ENCODE results near the gene MAMSTR. TPM values are rescaled to one million over a fixed set of nuclear protein-coding genes. Genes with fewer than 3 reads are reported as not detected.
"Not testable (repeated sequence)": the region's sequence is repeated elsewhere in the genome, so short reads cannot be mapped to it uniquely, and the experiment has no call there.

Gene MAMSTR
- total RNA-seq, 1 donor from 2014 or later, result 0.32 TPM

GRCh38 chr19:48702701-48703100 is 16.8 kb downstream of the MAMSTR start:
- no peak for DNase-seq (ENCODE audit: low spot score in 2 of 2)
- no peak for TF ChIP-seq CTCF (IDR thresholded peaks at IDR 0.05)
- H3K27ac ChIP-seq, result no peak overlapping the region
- no peaks in the 10 kb centered on the region for H3K9me3 ChIP-seq
- intact Hi-C loops (cut with DNase I), result no loop called here
- H3K4me3 ChIP-seq, result no peak overlapping the region
- H3K27me3 ChIP-seq, result no peaks in the 10 kb centered on the region
- no peaks in the 10 kb centered on the region for H3K4me1 ChIP-seq
- peaks cover 4 to 8% of the 10 kb centered on the region in 2 donors for H3K36me3 ChIP-seq

DNA sequence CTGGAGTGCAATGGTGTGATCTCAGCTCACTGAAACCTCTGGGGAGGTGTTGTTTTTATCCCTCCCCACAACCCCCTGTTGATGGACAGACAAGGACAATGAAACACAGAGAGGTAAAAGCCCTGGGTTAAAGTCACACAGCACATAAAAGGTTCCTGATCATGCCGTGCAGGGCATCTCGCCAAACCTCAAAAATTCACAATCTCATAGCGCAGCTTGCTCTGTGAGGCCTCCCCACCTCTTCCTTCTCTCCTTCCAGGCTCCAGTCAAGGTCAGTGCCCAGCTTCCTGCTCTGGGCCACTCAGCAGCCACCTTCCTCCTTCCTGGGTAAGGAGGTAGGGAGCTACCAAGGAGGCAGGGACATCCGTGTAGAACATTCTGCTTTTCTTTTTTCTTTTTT is 21.5 kb downstream of the MAMSTR start:
- DNase-seq (ENCODE audit: low spot score in 2 of 2), result no peak
- TF ChIP-seq CTCF (IDR thresholded peaks at IDR 0.05), result no peak
- Histone ChIP-seq H3K4me1 (no peaks in the 10 kb centered on the region), H3K36me3 (peaks cover 4% of the 10 kb centered on the region in 2 donors), H3K27ac (no peak overlapping the region), H3K4me3 (no peak overlapping the region), H3K9me3 (no peaks in the 10 kb centered on the region), H3K27me3 (no peaks in the 10 kb centered on the region)
- intact Hi-C loops (cut with DNase I), result no loop called here

DNA sequence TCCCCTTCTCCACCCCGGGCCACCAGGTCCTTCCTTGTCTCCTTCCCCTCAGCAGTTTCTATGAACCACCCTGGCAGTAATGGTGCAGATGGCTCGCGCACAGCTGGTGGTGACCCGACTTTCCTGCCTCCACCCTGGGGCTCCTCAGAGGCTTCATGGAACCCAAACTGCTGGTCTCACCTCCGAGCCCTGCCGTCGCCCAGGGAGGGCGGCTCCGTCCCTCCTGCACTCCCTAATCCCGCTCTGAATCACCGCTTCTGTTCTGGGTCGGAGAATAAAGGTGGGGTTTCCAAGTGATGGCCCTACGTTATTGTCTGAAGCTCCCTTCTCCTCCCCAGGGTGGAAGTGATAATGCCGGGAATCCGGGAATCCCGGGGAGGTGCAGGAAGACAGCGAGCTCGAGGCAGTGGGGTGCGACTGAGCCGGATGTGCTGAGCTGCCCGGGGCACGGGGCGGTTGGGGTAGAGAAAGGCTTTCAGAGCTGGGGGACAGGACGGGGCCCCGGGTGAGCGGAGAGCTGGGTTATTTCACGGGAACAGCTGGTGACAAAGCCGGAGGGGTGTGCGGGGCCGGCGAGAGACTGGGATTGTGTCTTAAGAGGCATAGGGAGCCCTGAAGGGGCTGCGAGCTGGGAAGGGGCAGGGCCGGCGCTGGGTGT is 23.0 kb downstream of the MAMSTR start:
- Histone ChIP-seq H3K27ac (no peak overlapping the region), H3K36me3 (peaks cover 3 to 4% of the 10 kb centered on the region in 2 donors), H3K4me1 (no peaks in the 10 kb centered on the region), H3K27me3 (no peaks in the 10 kb centered on the region), H3K4me3 (peak overlapping the region in 1 of 2 donors; percentile 21), H3K9me3 (no peaks in the 10 kb centered on the region)
- no peak for DNase-seq (ENCODE audit: low spot score in 2 of 2)
- intact Hi-C loops (cut with DNase I), result no loop called here
- no peak for TF ChIP-seq CTCF (IDR thresholded peaks at IDR 0.05)

DNA sequence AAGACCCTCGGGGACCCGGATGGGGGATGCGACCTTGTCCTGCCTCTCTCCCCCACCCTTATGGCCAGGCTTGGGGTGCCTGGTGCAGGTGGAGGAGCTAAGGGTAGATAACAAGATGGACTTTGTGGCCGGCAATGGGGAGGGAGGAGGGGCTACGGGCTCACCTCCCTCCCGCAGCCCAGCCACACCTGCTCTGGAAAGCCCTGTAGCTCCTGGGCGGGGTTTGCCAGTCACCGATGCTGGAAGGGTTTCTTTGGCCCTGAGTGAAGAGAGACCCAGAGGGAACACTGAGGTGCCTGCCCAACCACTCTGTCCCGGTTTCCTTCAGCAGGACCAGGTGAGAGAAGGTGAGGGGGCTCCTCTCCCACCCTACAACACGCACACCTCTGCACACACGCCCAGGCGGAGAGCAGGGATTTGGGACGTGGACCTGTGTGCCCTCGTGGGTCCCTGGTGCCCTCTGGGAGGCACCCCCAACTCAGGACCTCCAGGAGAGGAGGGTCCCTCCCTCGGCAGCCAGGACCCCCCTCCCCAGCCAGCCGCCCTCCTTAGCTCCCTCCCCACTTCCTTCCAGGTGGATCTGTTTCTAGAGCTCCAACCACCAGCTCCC is 23.7 kb downstream of the MAMSTR start, which contains the start of gene FUT2:
FUT2 (plus strand) TSS at position 229 of the 610 bp plus-strand sequence. CDS start 6,986 bp downstream, outside the sequence.
- no peaks in the 10 kb centered on the region for H3K9me3 ChIP-seq
- H3K36me3 ChIP-seq, result peaks cover 0 to under 1% of the 10 kb centered on the region in 2 donors
- peak within 1 kb of the TSS in 1 of 2 donors; percentile 21 for H3K4me3 ChIP-seq
- H3K27me3 ChIP-seq, result no peaks in the 10 kb centered on the region
- no peak for DNase-seq (ENCODE audit: low spot score in 2 of 2)
- no peak within 1 kb of the TSS for H3K27ac ChIP-seq
- intact Hi-C loops (cut with DNase I), result no loop called here
- no peaks in the 10 kb centered on the region for H3K4me1 ChIP-seq
- no peak for TF ChIP-seq CTCF (IDR thresholded peaks at IDR 0.05)

- H3K36me3 ChIP-seq; H3K4me1 ChIP-seq; H3K4me3 ChIP-seq; intact Hi-C loops (cut with DNase I); H3K27ac ChIP-seq; H3K27me3 ChIP-seq; DNase-seq (ENCODE audit: low spot score in 2 of 2); H3K9me3 ChIP-seq: not testable (repeated sequence)
These were observed 25.9 kb downstream of the MAMSTR start for GRCh38 chr19:48693629-48694028.

DNA sequence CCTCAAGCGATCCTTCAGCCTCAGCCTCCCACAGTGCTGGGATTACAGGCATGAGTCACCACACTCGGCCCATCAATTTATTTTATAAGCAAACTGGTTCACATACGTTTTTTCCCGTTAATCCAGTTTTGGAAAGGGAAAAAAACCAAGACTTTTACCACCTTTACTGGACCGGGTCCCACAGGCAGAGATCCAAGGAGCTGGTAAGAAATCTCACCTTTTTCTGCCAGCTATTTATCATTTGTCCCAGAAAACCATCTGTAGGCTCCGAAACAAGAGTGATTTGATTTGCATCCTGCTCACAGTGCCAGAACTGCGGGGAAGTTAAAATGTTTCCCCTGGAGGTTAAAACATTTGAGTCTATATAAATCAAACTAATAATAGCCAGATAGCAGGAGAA is 30.1 kb downstream of the MAMSTR start:
- H3K9me3 ChIP-seq, result no peaks in the 10 kb centered on the region
- H3K36me3 ChIP-seq, result no peaks in the 10 kb centered on the region
- TF ChIP-seq CTCF (IDR thresholded peaks at IDR 0.05), result no peak
- H3K4me1 ChIP-seq, result no peaks in the 10 kb centered on the region
- no peak overlapping the region for H3K27ac ChIP-seq
- H3K27me3 ChIP-seq, result no peaks in the 10 kb centered on the region
- intact Hi-C loops (cut with DNase I), result no loop called here
- DNase-seq (ENCODE audit: low spot score in 2 of 2), result no peak
- no peak overlapping the region for H3K4me3 ChIP-seq

Data from ascending aorta (tissue), 2 donors.